GM21576 (cell line): ENCODE results near the gene ZNF879.

Experiments used
- ATAC-seq: cut with Tn5 transposase; IDR thresholded peaks from one replicate; pipeline ENCODE4 v1.9.1; 2021; ENCODE audit warnings: mild to moderate bottlenecking, moderate library complexity; ENCODE audit not compliant: unreplicated experiment

Gene ZNF879

DNA sequence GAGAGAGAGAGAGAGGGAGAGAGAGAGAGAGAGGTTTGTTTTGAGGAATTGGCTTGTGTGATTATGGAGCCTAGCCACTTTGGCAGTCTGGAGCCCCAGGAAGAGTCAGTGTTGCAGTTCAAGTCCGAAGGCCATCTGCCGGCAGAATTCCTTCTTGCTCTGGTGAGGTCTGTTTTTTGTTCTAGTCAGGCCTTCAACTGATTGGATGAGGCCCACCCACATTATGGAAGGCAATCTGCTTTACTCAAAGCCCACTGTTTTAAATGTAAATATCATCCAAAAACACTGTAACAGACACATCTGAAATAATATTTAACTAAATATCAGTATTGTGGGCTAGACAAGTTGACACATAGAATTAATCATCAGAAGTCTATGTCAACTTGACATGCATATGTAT is 17.0 kb upstream of the ZNF879 start:
- ATAC-seq = no peak

GRCh38 chr5:179008667-179009066 is 14.9 kb upstream of the ZNF879 start:
- ATAC-seq = no peak

DNA sequence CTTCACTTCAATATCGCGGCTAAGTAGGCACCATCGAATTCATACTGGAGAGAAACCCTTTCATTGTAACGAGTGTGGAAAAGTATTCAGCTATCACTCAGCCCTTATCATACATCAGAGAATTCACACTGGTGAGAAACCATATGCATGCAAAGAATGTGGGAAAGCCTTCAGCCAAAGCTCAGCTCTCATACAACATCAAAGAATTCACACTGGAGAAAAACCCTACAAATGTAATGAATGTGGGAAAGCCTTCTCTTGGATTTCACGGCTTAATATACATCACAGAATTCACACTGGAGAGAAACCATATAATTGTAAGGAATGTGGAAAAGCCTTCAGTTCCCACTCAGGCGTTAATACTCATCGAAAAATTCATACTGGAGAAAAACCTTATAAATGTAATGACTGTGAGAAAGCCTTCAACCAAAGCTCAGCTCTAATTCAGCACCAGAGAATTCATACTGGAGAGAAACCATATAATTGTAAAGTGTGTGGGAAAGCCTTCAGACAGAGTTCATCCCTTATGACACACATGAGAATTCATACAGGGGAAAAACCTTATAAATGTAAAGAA is 9.5 kb downstream of the ZNF879 start:
- ATAC-seq = no peak

- no peak for ATAC-seq
These were observed 21.2 kb downstream of the ZNF879 start for GRCh38 chr5:179044765-179045164.

GRCh38 chr5:179051784-179052183 is 28.2 kb downstream of the ZNF879 start:
- no peak for ATAC-seq

GRCh38 chr5:179054036-179054785 is 30.6 kb downstream of the ZNF879 start:
- ATAC-seq = no peak

- ATAC-seq = no peak
These were observed 31.3 kb downstream of the ZNF879 start for GRCh38 chr5:179054876-179055275.

DNA sequence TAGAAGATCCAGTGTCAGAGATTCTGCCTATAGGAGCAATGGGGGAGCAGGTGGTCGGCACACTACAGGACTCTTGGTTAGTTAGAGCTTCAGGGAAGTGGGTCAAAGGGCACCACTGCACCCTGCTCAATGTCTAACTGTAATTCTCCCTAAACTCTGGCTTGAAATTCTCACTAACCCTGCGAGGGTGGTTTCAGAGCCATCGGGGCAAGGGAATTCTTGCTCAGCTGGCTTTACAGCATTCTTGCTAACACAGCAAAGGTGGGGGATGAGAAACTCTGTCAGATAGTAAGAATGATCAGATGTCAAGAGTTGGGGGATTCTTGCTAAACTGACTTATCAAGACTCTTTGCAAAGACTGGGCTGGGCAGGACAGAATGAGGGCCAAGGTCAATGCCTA is 31.8 kb downstream of the ZNF879 start:
- no peak for ATAC-seq

DNA sequence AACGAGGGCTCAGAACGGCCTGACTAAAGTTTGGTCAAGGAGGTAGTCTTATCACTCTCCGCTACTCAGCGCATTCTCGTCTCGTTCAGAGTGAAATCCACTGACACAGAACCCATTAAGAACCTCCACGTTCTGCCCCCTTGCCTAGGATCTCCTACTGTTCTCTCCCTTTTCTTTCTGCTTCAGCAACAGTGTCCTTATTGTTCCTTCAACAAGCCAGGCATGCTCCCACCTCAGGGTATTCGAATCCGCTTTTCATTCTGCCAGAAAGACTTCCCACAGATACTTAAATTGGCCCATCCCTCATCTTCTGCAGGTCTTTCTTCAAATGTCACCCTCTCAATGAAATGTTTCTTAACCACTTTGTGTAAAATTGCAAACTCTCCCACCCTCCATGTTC is 32.2 kb downstream of the ZNF879 start:
- no peak for ATAC-seq

- ATAC-seq = peak; percentile 90
These were observed 36.8 kb downstream of the ZNF879 start, which contains the start of gene ZNF354C for GRCh38 chr5:179060116-179061008. Gene ZNF354C, plus strand, starts transcription at chr5:179060373. Its CDS starts 1,696 bp downstream, at chr5:179062069.

- no peak for ATAC-seq
These were observed 37.4 kb downstream of the ZNF879 start for GRCh38 chr5:179061025-179061424.

DNA sequence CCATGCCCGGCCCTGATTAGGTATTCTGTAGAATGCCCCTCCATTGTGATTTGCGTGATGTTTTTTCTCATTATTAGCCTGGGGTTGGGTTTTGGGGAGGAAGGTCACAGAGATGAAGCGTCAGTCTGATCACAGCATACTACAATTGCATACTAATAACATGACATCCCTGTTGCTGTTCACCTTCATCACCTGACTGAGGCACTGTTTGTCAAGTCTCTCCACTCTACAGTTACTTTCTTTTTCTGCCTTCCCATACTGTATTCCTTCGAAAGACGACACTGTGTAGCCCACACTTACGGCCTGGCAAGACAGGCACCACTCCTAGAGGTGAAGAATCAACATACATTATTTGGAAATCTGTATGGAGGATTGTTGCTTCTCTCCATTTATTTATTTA is 42.1 kb downstream of the ZNF879 start:
- no peak for ATAC-seq

GRCh38 chr5:179079165-179079987 is 55.8 kb downstream of the ZNF879 start:
- no peak for ATAC-seq

GRCh38 chr5:179080724-179081123 is 57.1 kb downstream of the ZNF879 start:
- no peak for ATAC-seq
